ENCODE measurements around the gene LAMB3. TPM values are rescaled to one million over a fixed set of nuclear protein-coding genes. Genes with fewer than 3 reads are reported as not detected.
A peak's percentile ranks its signal among the peaks of the same experiment; 100 is the strongest.

The LAMB3 gene
- total RNA-seq, 1 donor from 2014 or later, result 76.7 TPM

DNA sequence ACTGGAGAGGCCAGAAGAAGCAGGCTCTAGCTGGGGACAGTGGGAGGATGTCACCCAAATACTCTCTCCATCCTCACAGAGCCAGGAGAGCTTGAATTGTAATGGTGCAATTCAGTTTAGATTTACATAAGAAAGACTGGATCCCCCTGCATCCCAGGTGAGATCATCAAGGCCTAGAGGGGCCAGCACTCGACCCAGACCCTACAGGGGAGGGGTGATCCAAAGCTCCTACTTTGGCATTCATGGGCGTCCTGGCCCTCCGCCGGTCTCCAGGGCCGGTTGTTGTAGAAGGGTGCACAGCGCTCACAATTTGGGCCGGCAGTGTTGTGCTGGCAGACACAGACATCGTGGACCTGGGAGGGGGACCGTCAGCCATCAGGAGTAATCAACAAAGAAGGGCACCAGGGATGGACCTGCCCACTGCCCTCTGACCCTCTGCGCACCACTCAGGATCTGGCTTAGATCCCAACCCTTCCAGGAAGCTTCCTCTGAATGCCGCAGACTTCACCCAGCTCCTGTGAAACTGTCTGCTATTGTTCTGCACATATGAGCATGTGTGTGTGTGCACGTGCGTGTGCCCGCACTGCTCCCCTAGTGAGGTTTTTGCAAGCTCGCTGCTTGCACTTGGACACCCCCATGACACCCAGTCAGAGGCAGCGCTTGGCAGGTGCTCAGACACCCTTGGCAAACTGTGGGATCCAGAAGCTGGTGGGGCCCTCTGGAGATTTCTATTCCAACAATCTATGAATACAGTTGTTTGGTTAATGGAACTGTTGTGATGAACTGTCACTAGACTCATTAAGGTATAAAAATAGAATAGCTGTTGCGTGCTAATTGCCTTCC, 21.6 kb downstream of the LAMB3 start:
- no peak for ATAC-seq

DNA sequence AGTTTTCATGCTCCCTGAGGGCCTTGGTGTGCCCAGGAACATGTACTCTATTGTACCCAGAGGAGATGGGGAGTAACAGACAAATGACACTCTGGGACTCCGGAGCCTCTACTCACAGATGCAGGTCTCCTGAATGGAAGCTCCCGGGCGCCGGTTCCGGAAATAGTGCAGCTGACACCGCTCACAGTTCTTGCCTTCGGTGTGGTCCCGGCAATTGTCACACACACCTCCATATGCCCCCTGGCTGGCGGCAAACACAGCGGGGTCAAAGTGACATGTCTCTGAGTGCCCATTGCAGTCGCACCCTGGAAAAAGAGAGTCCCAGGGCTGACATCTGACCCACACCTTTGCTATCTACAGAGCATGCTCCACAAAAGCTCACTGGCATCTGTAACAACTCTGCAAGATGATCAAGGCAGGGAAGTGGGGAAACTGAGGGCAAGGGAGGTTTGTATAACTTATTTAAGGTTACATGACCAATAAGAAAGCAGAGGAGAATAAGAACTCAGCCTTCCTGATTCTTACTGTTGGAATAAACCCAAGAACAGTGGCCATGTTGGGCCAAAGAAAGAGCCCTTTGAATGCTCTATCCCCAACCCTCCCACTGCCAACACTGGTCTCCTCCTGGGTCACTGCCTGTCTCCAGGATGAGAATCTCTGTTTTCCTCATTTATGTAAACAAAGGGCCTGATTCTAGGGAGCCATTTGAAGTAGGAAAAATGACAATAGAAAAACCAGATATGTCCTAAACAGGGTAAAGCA, 22.4 kb downstream of the LAMB3 start:
- ATAC-seq, result no peak

GRCh38 chr1:209628618-209629299, 23.5 kb downstream of the LAMB3 start:
- ATAC-seq, result peak; percentile 91

GRCh38 chr1:209627732-209628196, 24.5 kb downstream of the LAMB3 start:
- peak; percentile 54 for ATAC-seq

DNA sequence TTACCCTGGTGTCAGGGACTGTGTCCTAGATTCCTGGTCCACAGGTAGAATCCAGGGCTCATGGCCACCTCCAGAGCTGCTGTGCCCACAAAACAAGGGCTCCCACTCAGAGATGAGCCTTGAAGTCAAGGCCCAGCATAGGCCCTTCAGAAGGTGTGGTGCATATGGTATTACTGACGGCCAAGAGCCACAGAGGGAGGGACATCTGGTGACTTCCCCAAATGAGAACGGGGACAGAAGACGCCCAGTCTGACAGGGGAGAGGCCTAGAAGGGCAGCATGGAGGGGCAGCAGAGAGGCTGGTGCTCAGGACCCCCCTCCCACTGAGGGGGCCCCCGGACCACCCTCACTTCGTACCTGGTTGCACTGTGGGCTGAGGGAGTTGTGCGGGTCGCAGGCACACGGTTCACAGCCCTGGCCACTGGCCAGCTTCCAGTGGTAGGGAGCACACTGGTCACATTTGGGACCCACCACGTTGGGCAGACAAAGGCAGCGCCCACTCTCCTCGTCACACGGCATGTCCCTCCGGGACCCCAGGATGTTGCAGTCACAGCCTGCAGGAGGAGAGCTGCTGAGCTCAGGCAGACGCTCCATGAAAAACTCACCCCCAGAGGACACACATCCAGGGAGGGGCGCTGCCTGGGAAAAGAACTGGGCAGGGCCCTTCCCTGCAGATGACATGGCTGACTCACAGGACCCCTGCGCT, 25.0 kb downstream of the LAMB3 start:
- no peak for ATAC-seq

DNA sequence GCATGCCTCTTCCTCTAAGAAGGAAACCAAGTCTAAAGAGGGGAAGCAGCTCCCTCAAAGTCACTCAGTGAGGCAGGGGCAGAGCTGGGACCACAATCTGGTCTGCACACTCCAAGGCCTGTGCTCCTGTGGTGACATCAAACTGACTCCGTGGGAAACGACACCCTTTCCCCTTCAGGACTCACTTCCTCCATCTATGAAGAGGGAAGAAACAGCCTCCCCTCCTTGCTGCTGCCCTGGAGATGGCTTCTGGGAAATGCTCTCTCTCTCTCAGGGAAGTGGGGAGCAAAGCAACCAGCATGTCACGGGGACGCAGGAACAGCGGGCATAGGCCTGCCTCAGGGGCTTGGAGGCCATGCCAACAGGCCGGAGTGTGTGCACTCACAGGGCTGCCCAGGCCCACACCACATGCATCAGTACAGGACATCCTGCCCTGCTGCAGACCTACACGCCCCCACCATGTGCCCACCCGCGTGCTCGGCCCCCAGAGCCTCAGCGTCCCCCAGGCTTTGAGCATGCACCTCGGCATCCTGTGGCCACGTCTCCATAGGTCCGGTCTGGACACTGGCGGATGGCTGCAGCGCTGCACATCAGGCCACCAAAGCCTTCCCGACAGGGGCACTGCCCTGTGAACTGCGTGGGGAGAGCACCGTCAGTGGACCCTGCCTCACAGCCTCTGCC, 25.7 kb downstream of the LAMB3 start:
- no peak for ATAC-seq

GRCh38 chr1:209625791-209626285, 26.4 kb downstream of the LAMB3 start:
- ATAC-seq, result no peak

DNA sequence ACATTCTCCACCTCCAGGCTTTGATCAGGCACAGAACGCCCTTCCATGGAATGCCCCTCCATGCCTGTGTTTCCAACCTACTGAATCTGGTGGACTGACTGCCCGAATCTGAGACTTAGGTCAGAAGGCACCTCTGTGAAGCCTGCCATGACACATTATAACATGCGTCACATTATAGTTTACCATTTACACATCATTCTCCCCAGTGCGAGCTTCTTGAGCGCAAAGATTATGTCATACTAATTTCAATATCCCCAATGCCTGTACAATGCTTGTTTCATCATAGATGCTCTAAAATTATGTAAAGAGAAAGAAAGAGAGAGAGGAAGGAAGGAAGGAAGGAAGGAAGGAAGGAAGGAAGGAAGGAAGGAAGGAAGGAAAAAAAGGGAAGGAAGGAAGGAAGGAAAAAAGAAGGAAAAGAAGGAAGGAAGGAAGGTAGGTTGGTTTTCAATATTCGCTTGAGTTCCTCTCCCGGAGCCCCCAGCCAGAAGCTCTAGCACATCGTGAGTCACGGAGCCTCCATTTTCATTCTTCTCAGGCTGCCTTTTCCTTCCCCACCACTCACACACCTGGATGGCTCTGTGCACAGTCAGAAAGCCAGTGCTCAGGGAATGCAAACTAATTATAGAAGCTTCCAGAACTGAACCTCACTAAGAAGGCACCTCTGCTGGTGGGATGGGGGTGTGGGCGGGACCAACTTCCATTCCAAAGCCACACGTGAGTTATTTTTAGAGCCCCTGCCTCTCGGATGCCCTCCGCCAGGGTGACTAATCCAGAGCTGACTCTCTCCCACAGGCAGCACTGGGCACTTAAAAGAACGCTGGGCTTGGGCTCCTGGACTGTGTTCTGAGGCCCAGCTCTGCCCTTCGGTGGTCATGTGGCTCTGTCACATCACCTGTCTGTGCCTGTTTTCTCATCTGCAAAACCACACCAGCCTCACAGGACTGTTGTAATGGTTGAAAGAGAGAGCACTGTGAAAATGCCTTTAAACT, 27.4 kb downstream of the LAMB3 start:
- no peak for ATAC-seq

DNA sequence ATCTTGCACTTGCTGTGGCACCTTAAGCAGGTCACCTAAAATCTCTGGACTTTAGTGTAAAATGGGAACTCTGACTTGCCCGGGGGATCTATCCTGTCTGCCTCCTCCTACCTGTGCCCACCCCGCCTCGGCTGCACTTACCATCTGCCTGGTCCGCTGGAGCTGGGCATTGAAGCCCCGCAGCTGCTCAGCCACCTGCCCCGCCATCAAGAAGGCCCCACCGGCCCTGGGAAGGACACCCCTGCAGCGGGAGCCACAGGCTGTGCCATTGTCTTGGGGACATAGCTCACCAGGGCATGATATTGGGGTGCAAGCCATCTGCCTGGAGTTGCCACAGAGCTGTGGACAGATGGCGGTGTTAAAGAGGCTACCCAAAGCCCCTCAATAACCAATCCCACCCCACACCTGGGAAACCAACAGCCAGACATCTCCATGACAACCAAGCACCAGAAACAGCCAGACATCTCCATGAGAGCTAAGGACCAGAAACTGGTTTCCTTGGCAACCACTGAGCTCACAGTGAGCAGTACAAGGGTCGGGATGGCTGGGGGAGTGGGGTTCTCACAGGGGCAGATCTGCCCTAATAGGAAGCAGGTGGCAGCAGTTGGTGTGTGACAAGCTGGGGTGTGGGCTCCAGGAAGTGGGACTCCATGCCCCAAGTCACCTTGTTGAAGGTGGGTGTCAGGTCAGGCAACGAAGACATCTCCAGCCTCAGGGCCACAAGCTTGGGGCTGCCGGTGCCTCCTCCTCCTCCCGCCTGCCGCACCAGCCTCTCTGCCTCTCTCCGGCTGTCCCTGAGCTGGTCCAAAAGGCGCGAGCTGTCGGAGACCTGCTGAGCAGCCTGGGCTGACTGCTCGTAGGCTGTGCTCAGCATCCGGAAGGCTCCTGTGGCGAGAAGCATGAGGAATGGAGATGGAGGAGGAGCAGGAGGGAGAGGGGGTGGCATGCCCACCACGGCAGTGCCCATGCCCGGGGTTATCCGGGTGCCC, 29.1 kb downstream of the LAMB3 start:
- ATAC-seq, result no peak

DNA sequence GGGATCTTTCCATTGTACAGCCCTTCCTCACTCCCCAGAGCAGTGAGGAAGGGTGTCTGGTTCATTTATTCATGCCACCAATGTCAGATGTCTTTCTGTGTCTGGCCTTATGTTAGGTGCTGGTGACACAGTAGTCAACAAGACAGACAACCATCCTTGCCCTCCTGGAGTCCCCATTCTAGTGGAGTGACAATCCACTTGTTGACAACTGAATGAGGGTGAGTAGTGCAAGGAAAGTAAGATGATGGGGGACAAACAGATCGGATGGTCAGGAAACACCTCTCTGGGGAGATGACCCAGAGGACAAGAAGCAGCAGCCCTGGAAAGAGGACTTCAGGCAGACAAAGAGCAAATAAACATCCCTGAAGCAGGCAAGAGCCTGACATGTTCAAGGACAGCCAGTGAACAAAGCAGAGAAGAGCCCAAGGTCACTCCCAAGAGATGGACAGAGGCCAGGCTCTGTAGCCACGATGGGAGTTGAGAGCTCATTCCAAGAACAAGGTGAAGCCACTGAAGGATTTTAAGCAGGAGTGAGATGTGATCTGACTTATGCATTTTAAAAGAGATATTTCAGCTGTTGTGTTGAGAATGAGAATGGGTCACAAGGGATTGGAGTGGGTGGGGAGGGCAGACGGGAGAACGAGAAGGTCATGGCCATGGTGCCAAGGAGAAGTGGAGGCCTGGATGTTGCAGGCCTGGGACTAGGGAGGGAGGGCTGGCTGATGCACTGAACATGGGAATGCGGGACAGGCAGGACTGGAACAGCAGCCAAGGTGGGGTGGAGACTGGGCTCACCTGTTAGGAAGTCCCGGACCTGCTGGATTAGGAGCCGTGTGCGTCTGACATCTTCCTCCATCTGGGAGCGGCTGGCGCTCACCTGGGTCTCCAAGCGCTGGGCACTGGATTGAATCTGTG, 30.2 kb downstream of the LAMB3 start:
- ATAC-seq, result no peak

- no peak for ATAC-seq
These were observed 30.9 kb downstream of the LAMB3 start for GRCh38 chr1:209621286-209621685.

DNA sequence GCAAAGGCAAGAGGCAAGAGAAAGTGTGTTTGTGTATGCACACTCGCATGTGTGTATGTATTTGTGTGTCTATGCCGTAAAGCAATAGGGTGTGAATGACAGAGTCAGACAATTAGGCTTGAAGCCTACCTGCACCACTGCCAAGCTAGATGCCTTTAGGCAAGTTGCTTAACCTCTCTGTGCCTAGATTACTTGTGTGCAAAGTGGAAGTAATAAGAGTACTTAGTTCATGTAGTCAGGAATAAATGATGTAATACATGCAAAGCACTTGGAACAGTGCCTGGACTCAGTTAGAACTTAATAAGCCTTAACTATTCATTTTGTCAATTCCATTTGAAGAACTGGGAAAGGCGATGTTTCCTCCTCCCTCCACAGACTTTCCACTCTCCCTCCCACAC, 31.7 kb downstream of the LAMB3 start:
- peak; percentile 91 for ATAC-seq

- peak; percentile 2 for ATAC-seq
These were observed 32.3 kb downstream of the LAMB3 start for GRCh38 chr1:209619696-209620486.

DNA sequence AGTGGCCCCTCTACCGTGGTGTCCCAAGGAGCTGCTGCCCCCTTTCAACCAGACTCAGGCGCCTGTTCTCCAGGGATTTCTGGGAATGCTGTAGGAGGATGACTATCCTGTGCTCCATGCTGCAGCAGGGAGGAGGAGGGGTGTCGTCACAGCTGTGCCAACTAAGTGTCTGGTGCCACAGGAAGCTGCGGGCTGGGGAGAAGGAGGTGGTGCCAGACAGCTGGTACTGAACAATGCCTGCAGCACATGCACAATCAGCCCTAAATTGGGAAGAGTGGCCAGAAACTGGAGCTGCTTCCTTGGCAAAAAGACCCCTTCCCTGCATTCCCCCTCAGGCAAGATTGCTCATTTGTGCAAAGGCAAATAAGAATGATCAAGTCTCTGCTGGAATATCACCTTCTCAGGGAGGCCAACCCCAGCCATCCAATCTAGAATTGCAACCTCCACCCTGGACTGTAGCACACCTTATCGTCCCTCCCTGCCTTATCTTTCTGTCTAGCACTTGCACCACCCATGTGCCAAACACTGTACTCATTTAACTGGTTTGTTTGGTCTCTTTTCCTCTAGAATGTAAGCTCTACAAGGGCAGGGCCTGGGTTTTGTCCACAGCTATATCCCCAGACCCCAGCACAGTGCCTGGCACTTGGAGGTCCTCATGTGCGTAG, 33.3 kb downstream of the LAMB3 start:
- no peak for ATAC-seq

DNA sequence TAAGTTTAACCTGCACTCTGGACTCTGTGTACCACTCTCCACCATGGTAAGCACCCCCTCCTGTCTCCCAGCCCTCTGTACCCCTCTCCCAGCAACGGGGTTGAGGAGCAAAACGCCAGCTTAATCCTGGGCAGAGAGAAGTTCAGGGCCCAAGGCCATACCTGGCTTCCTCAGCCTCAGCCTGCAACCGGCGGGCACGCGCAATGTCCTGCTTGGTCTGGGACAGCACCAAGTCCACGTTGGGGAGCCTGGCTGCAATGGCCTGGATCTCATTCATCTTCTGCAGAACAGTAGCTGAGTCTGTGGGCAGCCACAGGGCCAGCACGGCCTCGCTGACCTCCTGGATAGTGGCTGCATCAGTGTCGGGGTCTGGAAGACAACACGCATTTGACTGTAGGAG, 33.9 kb downstream of the LAMB3 start:
- ATAC-seq, result no peak

GRCh38 chr1:209617755-209618154, 34.5 kb downstream of the LAMB3 start:
- ATAC-seq, result no peak
